Measurements from ENCODE around the gene DUOXA1. TPM values are rescaled to one million over a fixed set of nuclear protein-coding genes. Genes with fewer than 3 reads are reported as not detected.

Gene DUOXA1
- polyA plus RNA-seq, 2 of the 4 experiments (the other 2 are of a cell fraction), result 0.18 to 0.23 TPM

DNA sequence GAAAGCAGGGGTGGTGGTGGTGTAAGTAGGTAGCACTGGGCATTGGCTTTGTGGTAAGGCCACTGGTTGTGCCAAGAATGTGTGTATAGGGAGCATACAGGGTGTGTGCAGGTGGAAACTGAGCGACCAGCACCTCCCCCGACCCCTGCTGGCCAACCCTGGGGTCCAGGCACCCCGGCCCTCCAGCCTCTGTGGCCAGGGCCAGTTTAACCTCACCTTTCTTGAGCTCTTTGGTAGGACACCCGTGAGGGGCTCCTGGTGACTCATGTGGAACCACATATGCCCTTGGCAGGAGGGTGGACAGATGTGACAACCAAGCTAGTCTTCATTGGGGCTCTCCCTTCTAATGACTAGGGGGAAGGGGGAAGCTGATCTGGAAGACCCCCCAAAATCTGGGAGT, 38.6 kb upstream of the DUOXA1 start:
- no peak for ATAC-seq
- ChIA-PET POLR2A (no interaction called here), CTCF (interaction anchor here (0.8 to 3.3 kb wide), 7 partner anchors 10 to 37 kb away, joined by 3 to 19 read pairs (median 10); partner anchors contain the start of gene SHF)
- H3K27ac ChIP-seq, result no peak overlapping the region
- WGBS (ENCODE audit: missing lambda C conversion rate), result 92% methylated on average over 4 of the region's 4 CpGs
- peaks cover 7% of the 10 kb centered on the region; the same call in 1 of the 3 replicates for H3K4me1 ChIP-seq
- no peak for FAIRE-seq
- no peak overlapping the region for H3K4me3 ChIP-seq
- H3K9me3 ChIP-seq, result no peaks in the 10 kb centered on the region
- no peak overlapping the region for H3K4me2 ChIP-seq
- TF ChIP-seq, protein P1, sequence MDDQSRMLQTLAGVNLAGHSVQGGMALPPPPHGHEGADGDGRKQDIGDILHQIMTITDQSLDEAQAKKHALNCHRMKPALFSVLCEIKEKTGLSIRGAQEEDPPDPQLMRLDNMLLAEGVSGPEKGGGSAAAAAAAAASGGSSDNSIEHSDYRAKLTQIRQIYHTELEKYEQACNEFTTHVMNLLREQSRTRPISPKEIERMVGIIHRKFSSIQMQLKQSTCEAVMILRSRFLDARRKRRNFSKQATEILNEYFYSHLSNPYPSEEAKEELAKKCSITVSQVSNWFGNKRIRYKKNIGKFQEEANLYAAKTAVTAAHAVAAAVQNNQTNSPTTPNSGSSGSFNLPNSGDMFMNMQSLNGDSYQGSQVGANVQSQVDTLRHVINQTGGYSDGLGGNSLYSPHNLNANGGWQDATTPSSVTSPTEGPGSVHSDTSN (IDR thresholded peaks at IDR 0.05), result no peak
- TF ChIP-seq NFE2L2 (conservative IDR thresholded peaks at IDR 0.05; ENCODE audit: low read length) (no peak), CBX2 (IDR thresholded peaks at IDR 0.05; ENCODE audit: borderline replicate concordance, low read depth) (no peak), HDAC2 (IDR thresholded peaks at IDR 0.05) (no peak), RNF2 (IDR thresholded peaks at IDR 0.05; ENCODE audit: borderline replicate concordance, low read depth) (no peak), ZFP36 (IDR thresholded peaks at IDR 0.05; ENCODE audit: borderline replicate concordance, partially characterized antibody) (no peak), RCOR1 (IDR thresholded peaks at IDR 0.05; ENCODE audit: low read depth, low read length) (no peak), EHF (CRISPR knock-in tag; IDR thresholded peaks at IDR 0.05) (no peak), SMC3 (IDR thresholded peaks at IDR 0.05) (no peak), ZC3H11A (IDR thresholded peaks at IDR 0.05) (no peak), TFCP2L1 (CRISPR knock-in tag; IDR thresholded peaks at IDR 0.05) (no peak), JUNB (IDR thresholded peaks at IDR 0.05) (no peak), CEBPB (IDR thresholded peaks at IDR 0.05) (no peak), CTCF (IDR thresholded peaks at IDR 0.05) (no peak), GATA3 (IDR thresholded peaks at IDR 0.05; ENCODE audit: borderline replicate concordance) (no peak)
- TF ChIP-seq, protein P2, sequence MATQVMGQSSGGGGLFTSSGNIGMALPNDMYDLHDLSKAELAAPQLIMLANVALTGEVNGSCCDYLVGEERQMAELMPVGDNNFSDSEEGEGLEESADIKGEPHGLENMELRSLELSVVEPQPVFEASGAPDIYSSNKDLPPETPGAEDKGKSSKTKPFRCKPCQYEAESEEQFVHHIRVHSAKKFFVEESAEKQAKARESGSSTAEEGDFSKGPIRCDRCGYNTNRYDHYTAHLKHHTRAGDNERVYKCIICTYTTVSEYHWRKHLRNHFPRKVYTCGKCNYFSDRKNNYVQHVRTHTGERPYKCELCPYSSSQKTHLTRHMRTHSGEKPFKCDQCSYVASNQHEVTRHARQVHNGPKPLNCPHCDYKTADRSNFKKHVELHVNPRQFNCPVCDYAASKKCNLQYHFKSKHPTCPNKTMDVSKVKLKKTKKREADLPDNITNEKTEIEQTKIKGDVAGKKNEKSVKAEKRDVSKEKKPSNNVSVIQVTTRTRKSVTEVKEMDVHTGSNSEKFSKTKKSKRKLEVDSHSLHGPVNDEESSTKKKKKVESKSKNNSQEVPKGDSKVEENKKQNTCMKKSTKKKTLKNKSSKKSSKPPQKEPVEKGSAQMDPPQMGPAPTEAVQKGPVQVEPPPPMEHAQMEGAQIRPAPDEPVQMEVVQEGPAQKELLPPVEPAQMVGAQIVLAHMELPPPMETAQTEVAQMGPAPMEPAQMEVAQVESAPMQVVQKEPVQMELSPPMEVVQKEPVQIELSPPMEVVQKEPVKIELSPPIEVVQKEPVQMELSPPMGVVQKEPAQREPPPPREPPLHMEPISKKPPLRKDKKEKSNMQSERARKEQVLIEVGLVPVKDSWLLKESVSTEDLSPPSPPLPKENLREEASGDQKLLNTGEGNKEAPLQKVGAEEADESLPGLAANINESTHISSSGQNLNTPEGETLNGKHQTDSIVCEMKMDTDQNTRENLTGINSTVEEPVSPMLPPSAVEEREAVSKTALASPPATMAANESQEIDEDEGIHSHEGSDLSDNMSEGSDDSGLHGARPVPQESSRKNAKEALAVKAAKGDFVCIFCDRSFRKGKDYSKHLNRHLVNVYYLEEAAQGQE (IDR thresholded peaks at IDR 0.05), result no peak
- TF ChIP-seq, protein P3, sequence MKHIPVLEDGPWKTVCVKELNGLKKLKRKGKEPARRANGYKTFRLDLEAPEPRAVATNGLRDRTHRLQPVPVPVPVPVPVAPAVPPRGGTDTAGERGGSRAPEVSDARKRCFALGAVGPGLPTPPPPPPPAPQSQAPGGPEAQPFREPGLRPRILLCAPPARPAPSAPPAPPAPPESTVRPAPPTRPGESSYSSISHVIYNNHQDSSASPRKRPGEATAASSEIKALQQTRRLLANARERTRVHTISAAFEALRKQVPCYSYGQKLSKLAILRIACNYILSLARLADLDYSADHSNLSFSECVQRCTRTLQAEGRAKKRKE (CRISPR knock-in tag; IDR thresholded peaks at IDR 0.05; ENCODE audit: low read depth), result no peak
- TF ChIP-seq, protein P4, sequence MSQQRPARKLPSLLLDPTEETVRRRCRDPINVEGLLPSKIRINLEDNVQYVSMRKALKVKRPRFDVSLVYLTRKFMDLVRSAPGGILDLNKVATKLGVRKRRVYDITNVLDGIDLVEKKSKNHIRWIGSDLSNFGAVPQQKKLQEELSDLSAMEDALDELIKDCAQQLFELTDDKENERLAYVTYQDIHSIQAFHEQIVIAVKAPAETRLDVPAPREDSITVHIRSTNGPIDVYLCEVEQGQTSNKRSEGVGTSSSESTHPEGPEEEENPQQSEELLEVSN (IDR thresholded peaks at IDR 0.05; ENCODE audit: borderline replicate concordance, low read depth), result no peak
- no peak for DNase-seq (ENCODE audit: low read depth in 1 of 2, low spot score in 1 of 2)

DNA sequence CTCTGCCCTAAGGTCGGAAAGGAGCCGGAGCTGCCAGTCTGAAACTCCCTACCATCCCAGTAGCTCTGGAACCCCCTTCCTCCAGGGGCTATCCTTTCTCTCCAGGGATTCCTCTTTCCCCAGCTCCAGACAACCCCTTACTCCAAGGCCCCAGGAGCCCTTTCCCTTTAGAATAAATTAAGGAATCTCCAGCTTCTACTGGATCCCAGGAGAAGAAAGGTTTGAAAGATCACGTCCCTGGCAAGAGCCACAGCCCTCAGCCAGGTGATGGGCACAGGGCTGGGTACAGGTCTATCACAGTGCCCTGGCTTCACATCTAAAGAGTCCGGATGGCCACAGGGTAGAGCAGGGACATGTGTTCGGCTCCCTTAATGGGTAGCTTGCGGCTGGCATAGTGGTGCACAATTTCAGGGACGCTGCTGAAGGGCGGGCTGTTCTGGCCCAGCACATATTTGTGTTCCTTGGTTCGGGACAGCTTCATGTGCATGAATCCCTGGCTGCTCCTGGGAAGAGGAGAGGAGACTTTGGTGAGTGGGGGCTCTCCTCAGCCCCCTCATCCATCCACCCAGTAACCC, 38.0 kb upstream of the DUOXA1 start:
- Histone ChIP-seq H3K4me3 (peak overlapping the region; percentile 67; the same call in 1 of the 3 replicates), H3K27ac (peak overlapping the region; percentile 92 to 100), H3K4me2 (peak overlapping the region; percentile 98), H3K4me1 (peaks cover 10% of the 10 kb centered on the region), H3K9me3 (no peaks in the 10 kb centered on the region)
- 68% methylated on average over 9 of the region's 9 CpGs for WGBS (ENCODE audit: missing lambda C conversion rate)
- no peak for DNase-seq (ENCODE audit: low read depth in 1 of 2, low spot score in 1 of 2)
- ChIA-PET POLR2A (interaction anchor here (1.0 kb wide), 1 partner anchor 31 kb away, joined by 4 read pairs; no protein-coding TSS in a partner anchor), CTCF (interaction anchor here (0.8 to 3.3 kb wide), 8 partner anchors 9 to 37 kb away, joined by 3 to 19 read pairs (median 10); partner anchors contain the start of gene SHF)
- TF ChIP-seq SMC3 (IDR thresholded peaks at IDR 0.05), result no peak
- no peak for TF ChIP-seq TFCP2L1 (CRISPR knock-in tag; IDR thresholded peaks at IDR 0.05)
- no peak for TF ChIP-seq ZNF302 (CRISPR knock-in tag; IDR thresholded peaks at IDR 0.05)
- no peak for TF ChIP-seq HDAC2 (IDR thresholded peaks at IDR 0.05)
- TF ChIP-seq KDM1A (IDR thresholded peaks at IDR 0.05; ENCODE audit: low read depth), result no peak
- no peak for TF ChIP-seq PHF8 (IDR thresholded peaks at IDR 0.05; ENCODE audit: borderline replicate concordance, low read depth)
- TF ChIP-seq, protein P4 (IDR thresholded peaks at IDR 0.05; ENCODE audit: borderline replicate concordance, low read depth), result no peak
- no peak for TF ChIP-seq CEBPB (IDR thresholded peaks at IDR 0.05)
- TF ChIP-seq FOSL2 (IDR thresholded peaks at IDR 0.05), result no peak
- TF ChIP-seq FOSL2 (CRISPR knock-in tag; IDR thresholded peaks at IDR 0.05), result no peak
- TF ChIP-seq MAX (IDR thresholded peaks at IDR 0.05), result no peak
- no peak for TF ChIP-seq MAZ (IDR thresholded peaks at IDR 0.05; ENCODE audit: borderline replicate concordance, low read depth, low read length)
- no peak for TF ChIP-seq RNF2 (IDR thresholded peaks at IDR 0.05; ENCODE audit: borderline replicate concordance, low read depth)
- TF ChIP-seq HEYL (CRISPR knock-in tag; IDR thresholded peaks at IDR 0.05), result no peak
- ATAC-seq, result peak in 1 of 2 experiments; percentile 2; a peak in 1 of 6 replicates
- no peak for FAIRE-seq
